ENCODE measurements around the gene RYR2. TPM values are rescaled to one million over a fixed set of nuclear protein-coding genes. Genes with fewer than 3 reads are reported as not detected.

RYR2 gene
- total and polyA plus RNA-seq, 9 donors: 2.3 to 4.7 (median 3.3) TPM

DNA sequence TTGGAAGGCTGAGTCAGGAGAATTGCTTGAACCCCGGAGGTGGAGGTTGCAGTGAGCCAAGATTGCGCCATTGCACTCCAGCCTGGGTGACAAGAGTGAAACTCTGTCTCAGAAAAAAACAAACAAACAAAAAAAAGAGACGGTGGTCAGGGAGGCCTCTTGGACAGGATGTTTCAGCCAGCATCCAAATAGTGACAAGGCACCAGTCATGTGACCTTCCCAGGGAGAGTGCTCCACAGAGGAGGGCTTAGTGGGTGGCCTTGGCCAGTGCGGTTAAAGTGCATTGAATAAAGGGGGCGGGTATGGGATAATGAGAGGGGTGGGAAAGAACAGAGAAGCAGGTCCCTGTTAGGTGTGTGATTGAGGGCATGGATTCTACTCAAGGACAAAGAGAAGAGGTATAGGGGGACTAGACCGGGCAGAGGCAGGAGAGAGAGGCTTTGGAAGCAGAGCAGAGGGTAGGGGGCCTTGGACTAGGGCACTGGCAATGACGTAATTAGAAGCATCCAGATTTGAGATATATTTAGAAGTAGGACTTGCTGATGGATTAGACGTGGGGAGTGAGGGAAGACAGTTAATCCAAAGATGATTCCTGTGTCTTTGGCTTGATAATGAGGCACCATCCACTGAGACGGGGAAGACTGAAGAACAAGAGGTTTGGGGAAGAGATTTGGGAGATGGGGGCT is 12.0 kb upstream of the RYR2 start:
- Histone ChIP-seq H3K4me1 (ENCODE audit: control insufficient read depth, insufficient read depth, low read length) (no peaks in the 10 kb centered on the region), H3K36me3 (ENCODE audit: control insufficient read depth, insufficient read depth, low read length) (no peaks in the 10 kb centered on the region), H3K27me3 (ENCODE audit: control insufficient read depth, insufficient read depth, low read length) (peaks cover 3% of the 10 kb centered on the region), H3K27ac (ENCODE audit: low read length) (no peak overlapping the region), H3K4me3 (ENCODE audit: low read length) (no peak overlapping the region), H3K9me3 (replicated peaks; ENCODE audit: control insufficient read depth, low read depth, low read length) (no peaks in the 10 kb centered on the region)
- DNase-seq: no peak
- WGBS (ENCODE audit: insufficient coverage): 68% methylated on average over 6 of the region's 9 CpGs

DNA sequence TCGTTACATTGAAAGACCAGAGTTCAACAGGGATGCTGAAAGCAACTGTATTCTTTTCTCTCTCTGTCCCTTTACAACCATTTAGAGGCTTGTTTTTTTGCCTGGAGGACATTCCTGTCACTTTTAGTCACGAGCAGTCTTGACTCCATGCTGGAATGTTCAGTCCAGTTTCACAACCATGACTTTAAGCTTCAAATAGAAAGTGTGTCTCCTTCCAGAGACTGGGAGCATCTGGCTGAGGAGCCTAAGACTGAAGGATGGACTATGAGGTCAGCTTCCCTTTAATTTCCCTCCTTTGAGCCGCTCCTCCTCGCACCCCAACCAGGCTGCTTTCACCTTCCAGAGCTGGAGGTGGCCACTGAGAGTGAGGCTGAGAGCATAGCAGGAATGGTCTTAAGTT is 10.5 kb upstream of the RYR2 start:
- peak; percentile 38 for DNase-seq
- H3K9me3 ChIP-seq (replicated peaks; ENCODE audit: control insufficient read depth, low read depth, low read length): no peaks in the 10 kb centered on the region
- H3K27ac ChIP-seq (ENCODE audit: low read length): no peak overlapping the region
- no peak overlapping the region for H3K4me3 ChIP-seq (ENCODE audit: low read length)
- no peaks in the 10 kb centered on the region for H3K4me1 ChIP-seq (ENCODE audit: control insufficient read depth, insufficient read depth, low read length)
- no peaks in the 10 kb centered on the region for H3K36me3 ChIP-seq (ENCODE audit: control insufficient read depth, insufficient read depth, low read length)
- H3K27me3 ChIP-seq (ENCODE audit: control insufficient read depth, insufficient read depth, low read length): peaks cover 3% of the 10 kb centered on the region
- 71% methylated on average over 1 of the region's 4 CpGs for WGBS (ENCODE audit: insufficient coverage)

DNA sequence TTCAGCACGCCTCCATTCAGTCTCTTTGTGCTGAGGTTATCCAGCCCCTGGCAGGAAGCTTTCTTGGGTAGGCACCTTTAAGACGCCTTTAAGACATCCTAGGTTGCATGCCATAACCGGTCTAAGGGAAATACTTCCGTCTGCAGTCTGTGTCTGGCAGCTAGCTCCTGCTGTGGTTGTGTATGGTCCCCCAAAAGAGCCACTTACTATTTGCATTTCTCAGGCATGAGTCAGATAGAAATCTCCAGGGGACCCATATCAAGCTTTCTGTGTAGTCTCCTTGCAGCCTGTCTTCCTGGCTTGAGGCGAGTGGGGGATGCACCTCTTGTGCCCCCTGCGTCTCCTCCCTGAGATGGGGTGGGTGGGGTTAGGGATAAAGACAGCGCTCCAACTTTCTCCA is 10.0 kb upstream of the RYR2 start:
- H3K4me1 ChIP-seq (ENCODE audit: control insufficient read depth, insufficient read depth, low read length): no peaks in the 10 kb centered on the region
- H3K27me3 ChIP-seq (ENCODE audit: control insufficient read depth, insufficient read depth, low read length): peaks cover 3% of the 10 kb centered on the region
- DNase-seq: no peak
- no peaks in the 10 kb centered on the region for H3K9me3 ChIP-seq (replicated peaks; ENCODE audit: control insufficient read depth, low read depth, low read length)
- H3K4me3 ChIP-seq (ENCODE audit: low read length): no peak overlapping the region
- no peak overlapping the region for H3K27ac ChIP-seq (ENCODE audit: low read length)
- no peaks in the 10 kb centered on the region for H3K36me3 ChIP-seq (ENCODE audit: control insufficient read depth, insufficient read depth, low read length)
- 29% methylated on average over 4 of the region's 7 CpGs for whole genome bisulfite sequencing (ENCODE audit: insufficient coverage)

DNA sequence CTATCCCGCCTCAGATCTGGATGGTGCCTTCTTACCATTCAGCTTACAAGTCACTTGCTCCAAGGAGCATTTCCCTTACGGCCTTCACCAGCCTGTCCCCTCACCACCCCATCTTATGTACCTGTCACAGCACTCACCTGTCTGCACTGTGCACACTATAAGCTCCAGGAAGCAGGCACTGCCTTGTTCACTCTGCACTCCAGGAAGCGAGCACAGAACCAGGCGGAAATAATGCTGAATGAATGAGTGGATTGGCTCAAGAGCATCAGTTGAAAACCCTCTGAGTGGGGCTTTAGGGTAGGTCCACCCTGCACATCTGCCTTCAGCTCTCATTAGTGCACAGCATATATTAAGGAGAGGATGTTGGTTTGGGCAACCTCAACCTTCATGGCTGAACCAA is 8.9 kb upstream of the RYR2 start:
- Histone ChIP-seq H3K27me3 (ENCODE audit: control insufficient read depth, insufficient read depth, low read length) (peaks cover 3% of the 10 kb centered on the region), H3K36me3 (ENCODE audit: control insufficient read depth, insufficient read depth, low read length) (no peaks in the 10 kb centered on the region), H3K4me3 (ENCODE audit: low read length) (no peak overlapping the region), H3K27ac (ENCODE audit: low read length) (no peak overlapping the region), H3K4me1 (ENCODE audit: control insufficient read depth, insufficient read depth, low read length) (no peaks in the 10 kb centered on the region), H3K9me3 (replicated peaks; ENCODE audit: control insufficient read depth, low read depth, low read length) (no peaks in the 10 kb centered on the region)
- 91% methylated on average over 4 of the region's 4 CpGs for WGBS (ENCODE audit: insufficient coverage)
- no peak for DNase-seq

DNA sequence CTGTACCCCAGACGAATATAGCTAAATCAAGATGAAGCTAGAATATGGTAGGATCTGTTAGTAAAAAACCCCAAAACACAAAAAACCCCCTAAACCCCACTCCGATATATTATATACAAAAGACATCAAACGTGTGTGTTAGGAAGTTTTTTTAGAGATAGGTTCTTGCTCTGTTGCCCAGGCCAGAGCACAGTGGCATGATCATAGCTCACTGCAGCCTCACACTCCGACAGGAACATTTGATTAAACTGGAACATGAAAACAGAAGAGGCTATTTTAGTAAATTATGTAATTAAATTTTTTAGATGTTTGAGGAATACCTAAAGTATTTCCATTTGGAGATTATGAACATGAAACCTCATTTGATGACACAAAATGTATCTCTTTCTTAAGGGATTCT is 8.2 kb upstream of the RYR2 start:
- WGBS (ENCODE audit: insufficient coverage): no CpG with 5 or more reads among the region's 4 CpGs
- Histone ChIP-seq H3K27ac (ENCODE audit: low read length) (no peak overlapping the region), H3K36me3 (ENCODE audit: control insufficient read depth, insufficient read depth, low read length) (no peaks in the 10 kb centered on the region), H3K27me3 (ENCODE audit: control insufficient read depth, insufficient read depth, low read length) (peaks cover 3% of the 10 kb centered on the region), H3K4me1 (ENCODE audit: control insufficient read depth, insufficient read depth, low read length) (no peaks in the 10 kb centered on the region), H3K4me3 (ENCODE audit: low read length) (no peak overlapping the region), H3K9me3 (replicated peaks; ENCODE audit: control insufficient read depth, low read depth, low read length) (no peaks in the 10 kb centered on the region)
- DNase-seq: no peak

DNA sequence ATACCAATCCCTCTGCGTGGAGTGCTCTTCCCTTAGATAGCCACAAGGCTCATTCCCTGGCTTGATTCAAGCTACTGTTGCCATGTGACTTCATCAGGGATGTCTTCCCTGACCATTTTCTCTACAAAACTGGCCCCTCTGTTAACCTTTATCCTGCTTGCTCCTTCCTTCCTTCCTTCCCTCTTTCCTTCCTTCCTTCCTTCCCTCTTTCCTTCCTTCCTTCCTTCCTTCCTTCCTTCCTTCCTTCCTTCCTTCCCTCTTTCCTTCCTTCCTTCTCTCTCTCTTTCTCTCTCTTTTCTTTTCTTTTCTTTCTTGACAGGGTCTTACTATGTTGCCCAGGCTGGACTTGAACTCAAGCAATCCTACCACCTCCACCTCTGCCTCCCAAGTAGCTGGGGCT is 6.2 kb upstream of the RYR2 start:
- Histone ChIP-seq H3K9me3 (replicated peaks; ENCODE audit: control insufficient read depth, low read depth, low read length) (no peaks in the 10 kb centered on the region), H3K36me3 (ENCODE audit: control insufficient read depth, insufficient read depth, low read length) (no peaks in the 10 kb centered on the region), H3K27me3 (ENCODE audit: control insufficient read depth, insufficient read depth, low read length) (peaks cover 7% of the 10 kb centered on the region), H3K4me3 (ENCODE audit: low read length) (no peak overlapping the region), H3K27ac (ENCODE audit: low read length) (no peak overlapping the region), H3K4me1 (ENCODE audit: control insufficient read depth, insufficient read depth, low read length) (no peaks in the 10 kb centered on the region)
- DNase-seq: no peak
- WGBS (ENCODE audit: insufficient coverage): 83% methylated on average over 1 of the region's 1 CpG

DNA sequence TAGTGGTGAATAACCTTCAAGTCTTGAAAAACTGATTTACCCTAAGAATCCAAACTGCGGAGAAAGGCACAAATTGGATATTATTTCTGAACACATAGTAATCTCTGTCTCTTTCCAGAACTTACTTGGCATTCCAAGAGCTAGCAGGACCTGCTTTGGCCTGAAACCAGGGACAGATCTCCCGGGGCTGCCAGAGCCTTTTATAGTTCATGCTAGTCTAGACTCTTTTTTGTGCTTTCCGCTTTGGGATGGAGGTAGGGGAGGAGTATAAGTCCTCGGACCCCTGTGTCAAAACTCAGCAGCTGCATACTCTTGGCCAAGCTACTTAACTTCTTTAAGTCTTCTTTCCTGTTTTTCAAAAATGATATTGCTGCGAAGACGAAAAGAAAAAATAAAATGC is 3.8 kb upstream of the RYR2 start:
- Histone ChIP-seq H3K27me3 (ENCODE audit: control insufficient read depth, insufficient read depth, low read length) (peaks cover 16% of the 10 kb centered on the region), H3K9me3 (replicated peaks; ENCODE audit: control insufficient read depth, low read depth, low read length) (no peaks in the 10 kb centered on the region), H3K4me3 (ENCODE audit: low read length) (no peak overlapping the region), H3K27ac (ENCODE audit: low read length) (no peak overlapping the region), H3K4me1 (ENCODE audit: control insufficient read depth, insufficient read depth, low read length) (peaks cover 9% of the 10 kb centered on the region), H3K36me3 (ENCODE audit: control insufficient read depth, insufficient read depth, low read length) (no peaks in the 10 kb centered on the region)
- no peak for DNase-seq
- WGBS (ENCODE audit: insufficient coverage): 78% methylated on average over 3 of the region's 6 CpGs

DNA sequence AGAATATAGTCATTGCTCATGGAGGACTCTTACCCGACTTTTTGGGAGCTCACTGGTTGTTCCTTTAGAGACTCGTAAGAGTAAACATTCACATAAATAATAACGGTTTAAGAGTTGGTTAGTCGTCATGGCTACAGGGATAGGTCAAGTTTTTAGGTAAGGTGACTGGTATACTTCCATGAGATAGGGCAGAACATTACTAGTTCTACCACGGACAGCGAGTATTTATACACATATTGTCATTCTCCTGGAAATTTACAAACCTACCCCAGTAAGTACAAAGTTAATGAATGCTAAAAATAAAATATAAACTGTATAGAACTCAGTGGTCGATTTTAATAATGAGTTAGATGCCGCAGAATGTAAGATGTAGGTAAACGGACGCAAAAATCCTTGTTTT is 1.2 kb upstream of the RYR2 start:
- Histone ChIP-seq H3K4me1 (ENCODE audit: control insufficient read depth, insufficient read depth, low read length) (peaks cover 11% of the 10 kb centered on the region), H3K4me3 (ENCODE audit: low read length) (no peak overlapping the region), H3K36me3 (ENCODE audit: control insufficient read depth, insufficient read depth, low read length) (no peaks in the 10 kb centered on the region), H3K9me3 (replicated peaks; ENCODE audit: control insufficient read depth, low read depth, low read length) (no peaks in the 10 kb centered on the region), H3K27ac (ENCODE audit: low read length) (no peak overlapping the region), H3K27me3 (ENCODE audit: control insufficient read depth, insufficient read depth, low read length) (peaks cover 33% of the 10 kb centered on the region)
- WGBS (ENCODE audit: insufficient coverage): no CpG with 5 or more reads among the region's 10 CpGs
- DNase-seq: no peak

DNA sequence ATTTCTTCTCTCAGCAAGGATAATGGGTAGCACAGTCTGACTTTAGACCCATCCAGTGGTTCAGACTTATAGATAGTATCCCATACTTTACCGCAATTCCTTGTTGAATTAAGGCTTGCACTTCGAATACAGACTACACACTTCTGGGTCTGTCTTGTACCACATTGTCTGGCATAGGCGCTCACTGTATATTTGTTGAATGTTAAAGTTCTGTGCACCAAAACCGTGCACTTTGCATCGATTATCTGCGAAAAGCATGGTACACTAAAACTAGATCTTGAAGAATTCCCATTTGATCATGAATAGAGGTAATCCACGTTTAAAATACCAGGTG is 556 bp upstream of the RYR2 start:
- H3K4me3 ChIP-seq (ENCODE audit: low read length): no peak overlapping the region
- no peak for DNase-seq
- H3K27me3 ChIP-seq (ENCODE audit: control insufficient read depth, insufficient read depth, low read length): peaks cover 33% of the 10 kb centered on the region
- H3K36me3 ChIP-seq (ENCODE audit: control insufficient read depth, insufficient read depth, low read length): no peaks in the 10 kb centered on the region
- no peaks in the 10 kb centered on the region for H3K9me3 ChIP-seq (replicated peaks; ENCODE audit: control insufficient read depth, low read depth, low read length)
- 12% methylated on average over 4 of the region's 7 CpGs for WGBS (ENCODE audit: insufficient coverage)
- no peak overlapping the region for H3K27ac ChIP-seq (ENCODE audit: low read length)
- H3K4me1 ChIP-seq (ENCODE audit: control insufficient read depth, insufficient read depth, low read length): peaks cover 11% of the 10 kb centered on the region

DNA sequence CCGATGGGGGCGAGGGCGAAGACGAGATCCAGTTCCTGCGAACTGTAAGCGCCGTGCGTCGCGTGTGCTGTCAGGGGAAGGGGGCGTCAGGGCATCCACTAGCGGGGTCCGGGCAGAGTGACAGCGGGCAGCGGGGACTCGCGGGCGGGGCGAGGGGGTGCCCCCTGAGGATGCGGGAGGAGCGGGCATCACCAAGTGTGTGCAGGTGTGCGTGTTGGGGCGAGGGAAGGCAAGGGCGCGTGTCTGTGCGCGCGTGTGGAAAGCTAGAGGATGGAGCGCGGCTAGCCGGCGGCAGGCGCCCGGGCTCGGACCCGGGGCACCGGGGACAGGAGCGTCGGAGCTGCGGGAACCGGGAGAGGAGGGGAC is 525 bp downstream of the RYR2 start:
- H3K9me3 ChIP-seq (replicated peaks; ENCODE audit: control insufficient read depth, low read depth, low read length): no peaks in the 10 kb centered on the region
- no peak overlapping the region for H3K27ac ChIP-seq (ENCODE audit: low read length)
- H3K4me3 ChIP-seq (ENCODE audit: low read length): peak overlapping the region; percentile 40
- peaks cover 33% of the 10 kb centered on the region for H3K27me3 ChIP-seq (ENCODE audit: control insufficient read depth, insufficient read depth, low read length)
- peak; percentile 9 for DNase-seq
- WGBS (ENCODE audit: insufficient coverage): under 1% methylated on average over 41 of the region's 41 CpGs
- peaks cover 11% of the 10 kb centered on the region for H3K4me1 ChIP-seq (ENCODE audit: control insufficient read depth, insufficient read depth, low read length)
- no peaks in the 10 kb centered on the region for H3K36me3 ChIP-seq (ENCODE audit: control insufficient read depth, insufficient read depth, low read length)
